Right lobe of liver (tissue), 4 donors: ENCODE results near the gene LRRC42.

Experiments used
- POLR2A ChIP-seq: fragments of 450-650 bp; IDR thresholded peaks from one replicate; pipeline ENCODE4 v1.6.1; 2017; ENCODE audit warnings: antibody characterized with exemption, mild to moderate bottlenecking
- TF ChIP-seq, protein P1 (sequence below), 4 donors: fragments of 200-600 bp in 3 of 4; fragments of 450-650 bp in 1 of 4; IDR thresholded peaks; one replicate each; pipeline versions ENCODE4 v1.5.1 to v1.8.0; 2016 to 2022; ENCODE audit warnings: antibody characterized with exemption in 4 of 4, mild to moderate bottlenecking in 2 of 4
- donor health status: DM: no; HTN: no; CAD: no.
- donor health status: DM: no; HTN: no; CAD: no.
- donor health status: DM: no; HTN: yes; CAD: no.

DNA sequence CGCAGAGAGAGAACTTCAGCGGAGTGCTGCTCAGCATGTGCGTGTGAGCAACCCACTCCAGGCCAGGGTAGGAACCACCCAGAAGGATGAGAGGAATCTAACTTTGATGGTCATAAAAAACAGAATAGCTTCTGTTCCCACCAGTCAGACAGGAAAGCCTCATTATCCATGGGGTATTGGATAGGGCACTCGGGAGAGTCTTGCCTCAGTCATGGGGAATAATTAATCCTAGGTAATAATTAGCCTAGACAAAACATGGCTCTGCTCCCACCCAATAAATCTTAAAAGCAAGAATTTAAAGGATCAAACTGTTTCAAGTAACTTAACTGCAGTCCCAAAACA, 36.6 kb downstream of the LRRC42 start:
- TF ChIP-seq, protein P1, sequence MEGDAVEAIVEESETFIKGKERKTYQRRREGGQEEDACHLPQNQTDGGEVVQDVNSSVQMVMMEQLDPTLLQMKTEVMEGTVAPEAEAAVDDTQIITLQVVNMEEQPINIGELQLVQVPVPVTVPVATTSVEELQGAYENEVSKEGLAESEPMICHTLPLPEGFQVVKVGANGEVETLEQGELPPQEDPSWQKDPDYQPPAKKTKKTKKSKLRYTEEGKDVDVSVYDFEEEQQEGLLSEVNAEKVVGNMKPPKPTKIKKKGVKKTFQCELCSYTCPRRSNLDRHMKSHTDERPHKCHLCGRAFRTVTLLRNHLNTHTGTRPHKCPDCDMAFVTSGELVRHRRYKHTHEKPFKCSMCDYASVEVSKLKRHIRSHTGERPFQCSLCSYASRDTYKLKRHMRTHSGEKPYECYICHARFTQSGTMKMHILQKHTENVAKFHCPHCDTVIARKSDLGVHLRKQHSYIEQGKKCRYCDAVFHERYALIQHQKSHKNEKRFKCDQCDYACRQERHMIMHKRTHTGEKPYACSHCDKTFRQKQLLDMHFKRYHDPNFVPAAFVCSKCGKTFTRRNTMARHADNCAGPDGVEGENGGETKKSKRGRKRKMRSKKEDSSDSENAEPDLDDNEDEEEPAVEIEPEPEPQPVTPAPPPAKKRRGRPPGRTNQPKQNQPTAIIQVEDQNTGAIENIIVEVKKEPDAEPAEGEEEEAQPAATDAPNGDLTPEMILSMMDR (IDR thresholded peaks at IDR 0.05) = no peak
- TF ChIP-seq POLR2A = peak; percentile 24
